Lung microvascular endothelial cell (primary cell): Measurements from ENCODE around the gene KIF1A. TPM values are rescaled to one million over a fixed set of nuclear protein-coding genes. Genes with fewer than 3 reads are reported as not detected.
"Not testable (repeated sequence)": the region's sequence is repeated elsewhere in the genome, so short reads cannot be mapped to it uniquely, and the experiment has no call there.

Experiments
- DNase-seq, 2 donors: peaks; one replicate each; pipeline versions ENCODE4 v3.0.0 to v3.0.0-alpha.2; 2010; ENCODE audit warnings: low read depth in 2 of 2
- total RNA-seq: library from RNA; depleted of rRNA; stranded (reverse); fragments of >200 nt; gene quantifications from 2 replicates; pipeline ENCODE4 v1.2.1, GENCODE V29; 2014

The KIF1A gene
- total RNA-seq, 1 donor from 2014 or later: 0.20 TPM

DNA sequence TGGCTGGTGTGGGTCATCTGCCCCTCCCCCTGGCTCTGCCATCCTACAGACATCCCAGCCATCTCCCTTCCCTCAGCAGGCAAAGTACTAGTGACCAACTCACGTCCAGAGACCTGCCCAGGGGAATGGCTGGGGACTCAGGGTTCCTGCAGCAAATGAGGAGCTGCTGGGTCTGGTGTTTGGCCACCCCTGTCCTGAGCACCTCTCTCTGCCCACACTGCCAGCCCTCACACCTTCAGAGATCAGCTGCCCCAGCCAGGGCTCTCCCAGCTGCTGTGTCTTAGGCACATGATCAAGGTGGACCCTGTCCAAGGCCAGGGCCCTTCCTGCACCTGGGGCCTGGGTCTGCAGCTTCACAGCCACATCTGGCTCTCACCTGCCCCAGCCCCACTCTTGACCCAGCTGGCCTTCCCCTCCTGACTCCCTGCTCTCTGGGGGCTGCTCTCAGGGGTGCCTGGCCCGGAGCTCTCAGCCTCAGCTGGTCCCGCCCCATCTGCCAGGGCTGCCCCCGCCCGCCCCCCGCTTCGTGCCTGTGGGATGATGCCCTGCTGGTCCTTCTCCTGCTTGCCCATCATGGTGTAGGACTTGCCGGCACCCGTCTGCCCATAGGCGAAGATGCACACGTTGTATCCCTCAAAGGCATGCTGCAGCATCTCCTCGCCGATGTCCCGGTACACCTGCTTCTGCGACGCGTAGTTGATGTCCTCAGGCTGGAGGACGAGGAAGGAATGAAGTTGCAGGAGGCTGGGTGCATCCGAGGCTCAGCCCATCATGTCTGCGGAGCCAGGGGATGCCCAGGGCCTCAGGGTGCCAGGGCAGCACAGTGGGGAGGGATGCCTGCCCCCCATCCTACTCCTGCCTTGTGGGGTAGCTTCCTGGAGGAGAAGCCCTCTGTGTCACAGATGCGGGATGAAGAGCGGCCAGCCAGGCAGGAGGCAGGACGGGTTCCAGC is 32.2 kb downstream of the KIF1A start:
- DNase-seq: no peak

GRCh38 chr2:240786871-240787311 is 33.1 kb downstream of the KIF1A start:
- no peak for DNase-seq

GRCh38 chr2:240786355-240786841 is 33.6 kb downstream of the KIF1A start:
- DNase-seq: no peak

GRCh38 chr2:240785424-240786335 is 34.3 kb downstream of the KIF1A start:
- DNase-seq: no peak

DNA sequence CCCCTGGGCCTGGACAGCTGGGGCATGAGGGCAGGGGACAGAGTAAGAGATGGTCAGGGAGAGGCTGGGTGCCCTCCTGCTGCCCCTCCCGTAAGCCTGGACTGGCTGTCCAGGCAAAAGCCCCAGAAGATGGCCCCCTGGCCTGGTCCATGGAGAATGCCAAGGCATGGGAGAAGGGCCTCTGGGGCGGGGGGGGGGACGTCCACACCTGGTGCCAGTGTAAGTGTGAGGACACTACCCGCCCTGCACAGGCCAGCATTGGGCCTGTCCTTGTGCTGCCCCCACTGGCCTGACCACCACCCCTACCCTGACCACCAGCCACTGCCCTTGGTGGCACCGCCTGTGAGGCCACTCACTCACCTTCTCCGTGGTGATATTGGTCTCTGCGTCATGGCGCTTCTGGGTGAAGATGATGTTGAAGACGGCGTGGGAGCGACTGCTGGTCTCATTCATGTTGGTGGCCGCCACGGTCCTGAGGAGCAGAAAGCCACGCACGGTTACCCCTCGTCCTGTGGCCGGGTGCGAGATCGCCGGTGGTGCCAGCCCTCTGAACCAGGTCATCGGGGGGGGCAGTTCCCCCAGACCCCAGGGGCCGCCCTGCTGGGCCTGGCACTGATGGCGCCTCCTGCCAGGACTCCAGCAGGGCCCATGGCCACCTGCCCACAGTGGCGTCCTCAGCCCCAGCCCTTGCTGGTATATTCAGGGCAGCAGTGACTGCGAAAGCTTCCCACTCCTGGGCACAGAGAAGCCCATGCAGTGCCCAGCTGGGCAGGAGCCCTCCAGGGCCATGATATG is 35.2 kb downstream of the KIF1A start:
- DNase-seq: no peak

DNA sequence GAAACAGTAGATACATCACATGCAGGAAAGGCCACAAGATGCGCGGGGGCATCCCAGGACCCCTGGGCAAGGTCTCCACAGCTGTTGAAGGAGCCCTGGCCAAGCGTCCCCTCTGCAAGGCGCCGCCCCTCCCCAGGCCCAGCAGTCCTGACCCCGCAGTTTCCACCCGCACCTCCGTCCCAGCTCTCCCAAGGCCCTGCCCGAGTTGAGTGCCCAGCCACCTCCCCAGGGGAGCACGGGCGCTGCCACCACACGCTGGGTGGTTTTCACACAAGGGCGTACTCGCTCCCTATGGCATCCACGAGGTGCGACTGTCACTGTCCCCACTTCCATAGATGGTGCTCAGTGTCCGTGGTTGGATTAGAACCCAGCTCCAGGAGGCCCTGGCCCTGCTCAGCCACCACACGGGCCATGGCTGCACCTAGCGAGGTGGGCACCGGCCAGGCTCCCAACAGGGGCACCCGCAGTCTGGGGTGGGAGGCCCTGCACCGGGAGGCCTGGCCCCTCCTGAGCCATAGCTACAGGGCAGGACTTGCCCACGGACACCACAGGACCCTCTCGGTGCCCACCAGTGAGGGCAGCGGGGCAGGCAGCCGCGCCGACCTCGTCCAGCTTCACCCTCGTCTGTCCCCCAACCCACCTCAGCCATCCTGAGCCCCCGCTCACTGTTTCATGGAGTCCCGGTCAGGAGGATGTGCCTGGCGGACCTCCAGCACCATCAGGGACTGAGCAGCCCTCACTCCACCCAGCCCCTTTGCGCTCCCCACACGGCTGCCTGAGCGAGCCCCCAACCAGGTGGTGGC is 36.0 kb downstream of the KIF1A start:
- DNase-seq: no peak

- no peak for DNase-seq
Observed at GRCh38 chr2:240782886-240783818, 36.9 kb downstream of the KIF1A start.

GRCh38 chr2:240782221-240782885 is 37.7 kb downstream of the KIF1A start:
- no peak for DNase-seq

GRCh38 chr2:240781471-240782220 is 38.4 kb downstream of the KIF1A start:
- DNase-seq: no peak

DNA sequence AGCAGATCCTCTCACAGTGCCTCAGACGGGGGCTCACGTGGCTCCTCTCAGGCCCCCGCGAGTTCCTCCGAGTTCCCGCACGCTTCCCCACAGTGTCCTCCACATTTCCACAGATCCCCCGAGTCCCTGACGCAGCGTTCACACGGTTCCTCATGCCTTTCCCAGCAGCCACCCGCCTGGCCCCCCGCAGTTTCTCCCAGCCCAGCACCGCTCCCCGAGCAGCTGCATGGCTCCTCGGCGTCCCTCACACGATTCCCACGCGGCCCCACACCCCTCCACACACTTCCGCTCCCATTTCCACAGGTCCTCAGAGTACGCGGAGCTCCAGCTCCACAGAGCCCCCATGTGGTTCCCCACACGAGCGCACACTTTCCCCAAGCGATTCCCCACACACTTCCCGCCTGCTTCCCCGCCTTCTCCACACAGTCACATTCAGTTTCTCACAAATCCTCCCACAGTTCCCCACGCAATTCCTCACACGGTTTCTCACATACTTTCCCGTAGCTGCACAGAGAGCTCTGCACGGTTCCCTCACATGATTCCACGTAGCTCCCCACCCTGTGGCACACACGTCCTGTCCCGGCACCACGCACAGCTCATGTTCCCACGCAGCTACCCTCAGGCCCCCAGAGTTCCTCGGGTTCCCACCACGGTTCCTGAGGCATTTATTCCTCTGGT is 39.9 kb downstream of the KIF1A start:
- no peak for DNase-seq

DNA sequence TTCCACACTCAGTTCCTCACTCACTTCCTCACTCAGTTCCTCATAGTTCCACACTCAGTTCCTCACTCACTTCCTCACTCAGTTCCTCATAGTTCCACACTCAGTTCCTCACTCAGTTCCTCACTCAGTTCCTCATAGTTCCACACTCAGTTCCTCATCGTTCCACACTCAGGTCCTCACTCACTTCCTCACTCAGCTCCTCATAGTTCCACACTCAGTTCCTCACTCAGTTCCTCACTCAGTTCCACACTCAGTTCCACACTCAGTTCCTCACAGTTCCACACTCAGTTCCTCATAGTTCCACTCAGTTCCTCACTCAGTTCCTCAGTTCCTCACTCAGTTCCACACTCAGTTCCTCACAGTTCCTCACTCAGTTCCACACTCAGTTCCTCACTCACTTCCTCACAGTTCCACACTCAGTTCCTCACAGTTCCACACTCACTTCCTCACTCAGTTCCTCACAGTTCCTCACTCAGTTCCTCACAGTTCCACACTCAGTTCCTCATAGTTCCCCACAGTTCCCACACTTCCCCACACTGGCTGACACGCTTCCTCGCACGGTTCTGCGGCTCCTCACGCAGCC is 40.7 kb downstream of the KIF1A start:
- not testable (repeated sequence) for DNase-seq

GRCh38 chr2:240778426-240778825 is 41.6 kb downstream of the KIF1A start:
- DNase-seq: no peak

DNA sequence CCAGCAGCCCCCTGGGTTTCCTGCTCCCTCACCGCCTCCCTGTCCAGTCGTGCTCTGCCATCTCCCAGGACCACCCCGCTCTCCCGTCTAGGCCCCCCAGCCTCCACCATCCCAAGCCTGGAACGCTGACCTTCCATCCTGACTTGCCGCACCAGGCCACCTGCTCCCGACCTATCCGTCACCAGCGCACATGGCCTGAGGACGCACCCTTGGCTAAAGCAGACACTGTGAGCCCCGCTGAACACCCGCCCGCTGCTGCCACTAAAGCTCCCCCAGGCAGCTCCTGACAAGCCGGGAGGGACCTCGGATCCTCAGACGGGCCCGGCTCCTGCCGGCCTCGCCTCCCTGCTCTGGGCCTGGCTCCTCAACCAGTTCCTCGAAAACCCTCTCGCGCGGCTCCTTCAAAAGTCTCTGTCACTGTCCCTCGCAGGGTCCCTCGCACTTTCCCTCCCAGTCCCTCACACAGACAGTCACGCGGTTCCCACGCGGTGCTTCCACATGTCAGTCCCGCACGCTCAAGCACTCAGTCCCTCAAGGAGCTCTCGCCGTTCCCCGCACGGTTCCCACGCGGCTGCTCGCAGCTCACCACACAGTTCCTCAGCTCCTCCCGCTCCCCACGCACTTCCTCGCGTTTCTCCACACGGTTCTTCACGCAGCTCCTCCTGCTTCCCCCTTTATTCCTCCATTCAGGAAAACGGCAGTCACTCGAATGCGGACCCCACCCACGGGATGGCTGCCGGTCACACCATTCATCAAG is 42.4 kb downstream of the KIF1A start:
- no peak for DNase-seq

DNA sequence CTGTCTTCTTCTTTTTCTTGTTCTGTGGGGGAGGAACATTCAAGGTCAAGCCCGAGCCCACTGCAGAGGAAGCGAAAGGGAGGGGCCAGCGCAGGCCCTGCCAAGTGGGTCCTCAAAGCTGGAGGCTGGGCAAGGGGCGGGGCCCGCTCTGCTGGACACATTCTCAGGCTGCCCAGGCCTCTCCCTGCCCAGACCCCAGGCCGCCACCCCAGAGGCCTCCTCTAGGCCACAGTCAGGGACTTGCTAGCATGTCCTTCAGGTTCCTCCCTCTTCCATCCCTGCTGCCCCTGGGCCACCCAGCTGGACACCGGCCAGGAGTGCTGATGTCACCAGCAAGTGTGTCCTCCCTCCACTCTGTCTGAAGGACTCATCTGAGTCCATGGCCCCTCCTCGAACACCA is 44.1 kb downstream of the KIF1A start:
- DNase-seq: no peak

GRCh38 chr2:240774856-240775255 is 45.2 kb downstream of the KIF1A start:
- DNase-seq: no peak

GRCh38 chr2:240769096-240769495 is 50.9 kb downstream of the KIF1A start:
- DNase-seq: no peak
